ENCODE data around the gene SCG3.

- TF ChIP-seq CTCF (IDR thresholded peaks at IDR 0.05) = no peak
- TF ChIP-seq POLR2A (IDR thresholded peaks at IDR 0.05) = no peak
- no peak for TF ChIP-seq POLR2AphosphoS5 (IDR thresholded peaks at IDR 0.05)
Measured at GRCh38 chr15:51718746-51719145, 37.4 kb downstream of the SCG3 start.
